HuH-7 (cell line): ENCODE measurements around the gene TTYH1.

Experiments
- DNase-seq: peaks from one replicate; pipeline ENCODE4 v3.0.0; 2011; ENCODE audit warnings: low spot score

TTYH1 gene

GRCh38 chr19:54424201-54424600 is 8.9 kb downstream of the TTYH1 start:
- DNase-seq: no peak

- DNase-seq: no peak
Observed at GRCh38 chr19:54424660-54425381, 9.6 kb downstream of the TTYH1 start.

GRCh38 chr19:54425382-54425723 is 10.1 kb downstream of the TTYH1 start:
- DNase-seq: no peak

- DNase-seq: no peak
Observed at GRCh38 chr19:54426291-54426931, 11.1 kb downstream of the TTYH1 start.

GRCh38 chr19:54427586-54427985 is 12.3 kb downstream of the TTYH1 start:
- no peak for DNase-seq

GRCh38 chr19:54428323-54429175 is 13.3 kb downstream of the TTYH1 start:
- no peak for DNase-seq

GRCh38 chr19:54429176-54429495 is 13.9 kb downstream of the TTYH1 start:
- DNase-seq: no peak

- DNase-seq: no peak
Observed at GRCh38 chr19:54429545-54430227, 14.4 kb downstream of the TTYH1 start.

GRCh38 chr19:54430306-54431254 is 15.3 kb downstream of the TTYH1 start:
- DNase-seq: peak; percentile 67

- no peak for DNase-seq
Observed at GRCh38 chr19:54431255-54431838, 16.1 kb downstream of the TTYH1 start.

GRCh38 chr19:54432144-54432738 is 17.0 kb downstream of the TTYH1 start:
- no peak for DNase-seq

GRCh38 chr19:54433697-54434096 is 18.4 kb downstream of the TTYH1 start:
- no peak for DNase-seq

GRCh38 chr19:54434112-54434872 is 19.0 kb downstream of the TTYH1 start:
- no peak for DNase-seq

- DNase-seq: no peak
Observed at GRCh38 chr19:54434873-54435214, 19.6 kb downstream of the TTYH1 start.

- no peak for DNase-seq
Observed at GRCh38 chr19:54435551-54436016, 20.3 kb downstream of the TTYH1 start.

GRCh38 chr19:54436031-54436523 is 20.8 kb downstream of the TTYH1 start:
- no peak for DNase-seq

GRCh38 chr19:54436628-54437252 is 21.5 kb downstream of the TTYH1 start:
- no peak for DNase-seq

- DNase-seq: peak; percentile 76
Observed at GRCh38 chr19:54439174-54439851, 24.0 kb downstream of the TTYH1 start.

GRCh38 chr19:54440641-54441040 is 25.4 kb downstream of the TTYH1 start:
- no peak for DNase-seq
